ENCODE results near the gene TYK2. TPM values are rescaled to one million over a fixed set of nuclear protein-coding genes. Genes with fewer than 3 reads are reported as not detected.

Gene TYK2
- total and polyA plus RNA-seq, 2 of the 13 experiments (the other 11 are each of a cell fraction or from before 2014, with no cell fraction given), result 38.8 to 60.1 TPM

- TF ChIP-seq ARID5B (CRISPR knock-in tag; IDR thresholded peaks at IDR 0.05) (peak; percentile 6; the same call in 1 of the 2 replicates), MXD4 (CRISPR knock-in tag; IDR thresholded peaks at IDR 0.05) (no peak), MED1 (CRISPR knock-in tag; IDR thresholded peaks at IDR 0.05) (0 out of 2 replicates have a peak, but pooled peaks have one; percentile 30), FOXC1 (CRISPR knock-in tag; IDR thresholded peaks at IDR 0.05; ENCODE audit: borderline replicate concordance) (peak; percentile 84; the same call in 1 of the 2 replicates), PAXIP1 (CRISPR knock-in tag; conservative IDR thresholded peaks at IDR 0.05) (peak; percentile 50; the same call in 1 of the 2 replicates), MAFG (CRISPR knock-in tag; IDR thresholded peaks at IDR 0.05) (no peak), PRMT3 (CRISPR knock-in tag; IDR thresholded peaks at IDR 0.05; ENCODE audit: borderline replicate concordance, low read depth) (no peak), NCOA2 (CRISPR knock-in tag; IDR thresholded peaks at IDR 0.05) (peak; percentile 43), ZNF138 (CRISPR knock-in tag; IDR thresholded peaks at IDR 0.05; ENCODE audit: low read depth) (peak; percentile 81), NBN (conservative IDR thresholded peaks at IDR 0.05) (no peak), ZNF589 (CRISPR knock-in tag; conservative IDR thresholded peaks at IDR 0.05) (peak; percentile 26; the same call in 1 of the 2 replicates), ZNF746 (CRISPR knock-in tag; IDR thresholded peaks at IDR 0.05) (peak; percentile 72), MAF1 (CRISPR knock-in tag; IDR thresholded peaks at IDR 0.05; ENCODE audit: borderline replicate concordance) (0 out of 2 replicates have a peak, but pooled peaks have one; percentile 77), DDIT3 (CRISPR knock-in tag; IDR thresholded peaks at IDR 0.05) (no peak), ZNF329 (CRISPR knock-in tag; IDR thresholded peaks at IDR 0.05; ENCODE audit: low read depth) (0 out of 2 replicates have a peak, but pooled peaks have one; percentile 9), NONO (IDR thresholded peaks at IDR 0.05) (no peak), NONO (CRISPR knock-in tag; conservative IDR thresholded peaks at IDR 0.05) (peak; percentile 49), SSRP1 (CRISPR knock-in tag; IDR thresholded peaks at IDR 0.05) (no peak), IRF9 (CRISPR knock-in tag; IDR thresholded peaks at IDR 0.05; ENCODE audit: borderline replicate concordance) (peak; percentile 50; the same call in 1 of the 2 replicates), POLR2A (IDR thresholded peaks at IDR 0.05; ENCODE audit: insufficient read depth in 1 of 2, low read depth in 2 of 2, low read length in 2 of 2) (peak; percentile 75 to 92)
Measured at GRCh38 chr19:10332965-10333757, 47.2 kb downstream of the TYK2 start, which contains the start of gene RAVER1 (continued).
